Endothelial cell of umbilical vein (primary cell): ENCODE measurements around the gene MED4.

ENCODE experiments used
- EZH2 ChIP-seq: IDR thresholded peaks from 2 replicates; pipeline ENCODE4 v1.6.1; 2012; ENCODE audit warnings: borderline replicate concordance, low read depth, mild to moderate bottlenecking, moderate library complexity, low read length, inconsistent platforms; ENCODE audit not compliant: severe bottlenecking
- FOS ChIP-seq: IDR thresholded peaks from 2 replicates; pipeline ENCODE4 v1.6.1; 2011; ENCODE audit warnings: mild to moderate bottlenecking, low read length, moderate library complexity, borderline replicate concordance; ENCODE audit not compliant: insufficient read depth
- GATA2 ChIP-seq: IDR thresholded peaks from 2 replicates; pipeline ENCODE4 v1.7.0; 2011; ENCODE audit warnings: low read depth, mild to moderate bottlenecking, moderate library complexity, mixed read lengths, low read length; ENCODE audit not compliant: insufficient read length, insufficient read depth
- JUN ChIP-seq: IDR thresholded peaks from 2 replicates; pipeline ENCODE4 v1.6.1; 2011; ENCODE audit warnings: borderline replicate concordance, low read depth; ENCODE audit not compliant: insufficient read length, insufficient read depth
- POLR2A ChIP-seq: IDR thresholded peaks from 2 replicates; pipeline ENCODE4 v1.6.1; 2012; ENCODE audit warnings: low read depth, mild to moderate bottlenecking, control low read depth, low read length
- POLR2AphosphoS5 ChIP-seq: IDR thresholded peaks from 2 replicates; pipeline ENCODE4 v1.6.1; 2012; ENCODE audit warnings: low read depth, mild to moderate bottlenecking, control low read depth, low read length, moderate library complexity; ENCODE audit not compliant: insufficient read depth
- TF ChIP-seq, protein P1 (sequence below), 2 donors: IDR thresholded peaks; 1 replicate in 1 of 2; 2 replicates in 1 of 2; pipeline ENCODE4 v1.5.1; 2011; ENCODE audit warnings: low read length in 2 of 2, mild to moderate bottlenecking in 2 of 2, moderate library complexity in 2 of 2, control low read depth in 1 of 2, inconsistent platforms in 1 of 2, low read depth in 1 of 2; ENCODE audit not compliant: insufficient read depth in 1 of 2; ENCODE audit errors: extremely low read depth in 1 of 2
- TF ChIP-seq, protein P2 (sequence below): IDR thresholded peaks from 2 replicates; pipeline ENCODE4 v1.6.1; 2011; ENCODE audit not compliant: insufficient read depth, insufficient read length

DNA sequence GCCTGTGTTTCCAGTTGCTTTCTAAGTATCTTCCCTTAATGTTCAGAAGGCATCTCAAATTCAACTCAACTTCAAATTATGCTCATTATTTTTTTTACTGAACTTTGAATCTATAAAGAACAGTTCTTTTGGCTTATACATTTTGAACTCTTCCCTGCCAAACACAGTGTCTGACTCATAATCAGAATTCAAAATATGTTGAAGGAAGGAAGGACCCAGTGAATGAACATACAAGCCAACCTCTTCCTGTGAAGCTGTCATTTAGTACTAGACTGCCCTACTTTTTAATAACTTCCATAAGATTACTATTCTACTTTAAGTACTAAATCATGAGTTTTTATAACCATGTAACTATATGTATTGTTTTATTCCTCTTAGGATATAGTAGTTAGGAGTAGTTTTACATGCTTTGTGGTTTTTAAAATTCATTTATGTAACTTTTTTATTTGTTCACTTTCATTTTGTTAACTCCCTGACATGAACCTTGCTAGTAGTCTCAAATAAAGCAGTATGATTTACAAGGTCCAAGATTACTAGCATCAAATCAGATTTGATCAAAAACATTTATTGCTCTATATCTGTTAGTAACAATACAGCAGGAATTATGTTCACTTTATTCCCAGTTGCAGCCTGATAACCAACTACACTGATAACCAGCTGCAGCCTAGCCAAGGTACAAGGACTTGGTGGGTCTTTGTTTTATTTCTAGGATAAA, 51.0 kb downstream of the MED4 start:
- TF ChIP-seq, protein P1, sequence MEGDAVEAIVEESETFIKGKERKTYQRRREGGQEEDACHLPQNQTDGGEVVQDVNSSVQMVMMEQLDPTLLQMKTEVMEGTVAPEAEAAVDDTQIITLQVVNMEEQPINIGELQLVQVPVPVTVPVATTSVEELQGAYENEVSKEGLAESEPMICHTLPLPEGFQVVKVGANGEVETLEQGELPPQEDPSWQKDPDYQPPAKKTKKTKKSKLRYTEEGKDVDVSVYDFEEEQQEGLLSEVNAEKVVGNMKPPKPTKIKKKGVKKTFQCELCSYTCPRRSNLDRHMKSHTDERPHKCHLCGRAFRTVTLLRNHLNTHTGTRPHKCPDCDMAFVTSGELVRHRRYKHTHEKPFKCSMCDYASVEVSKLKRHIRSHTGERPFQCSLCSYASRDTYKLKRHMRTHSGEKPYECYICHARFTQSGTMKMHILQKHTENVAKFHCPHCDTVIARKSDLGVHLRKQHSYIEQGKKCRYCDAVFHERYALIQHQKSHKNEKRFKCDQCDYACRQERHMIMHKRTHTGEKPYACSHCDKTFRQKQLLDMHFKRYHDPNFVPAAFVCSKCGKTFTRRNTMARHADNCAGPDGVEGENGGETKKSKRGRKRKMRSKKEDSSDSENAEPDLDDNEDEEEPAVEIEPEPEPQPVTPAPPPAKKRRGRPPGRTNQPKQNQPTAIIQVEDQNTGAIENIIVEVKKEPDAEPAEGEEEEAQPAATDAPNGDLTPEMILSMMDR (IDR thresholded peaks at IDR 0.05; ENCODE audit: extremely low read depth in 1 of 2, insufficient read depth in 1 of 2, low read depth in 1 of 2, low read length in 2 of 2) = no peak
- TF ChIP-seq EZH2 = no peak
- TF ChIP-seq JUN = no peak
- no peak for TF ChIP-seq POLR2AphosphoS5
- no peak for TF ChIP-seq POLR2A
- no peak for TF ChIP-seq GATA2
- TF ChIP-seq, protein P2, sequence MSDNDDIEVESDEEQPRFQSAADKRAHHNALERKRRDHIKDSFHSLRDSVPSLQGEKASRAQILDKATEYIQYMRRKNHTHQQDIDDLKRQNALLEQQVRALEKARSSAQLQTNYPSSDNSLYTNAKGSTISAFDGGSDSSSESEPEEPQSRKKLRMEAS = no peak
- TF ChIP-seq FOS = peak; percentile 59
